Nephron (organoid): ENCODE results near the gene OR2V1.
A peak's percentile ranks its signal among the peaks of the same experiment; 100 is the strongest.
"Not testable (repeated sequence)": the region's sequence is repeated elsewhere in the genome, so short reads cannot be mapped to it uniquely, and the experiment has no call there.

ENCODE experiments used
- H3K27ac Mint-ChIP-seq, 3 experiments: 2 replicates each; pipeline ENCODE4 v1.8.0; 2020; ENCODE audit warnings: mixed read lengths in 3 of 3, mild to moderate bottlenecking in 2 of 3, moderate library complexity in 1 of 3
- H3K27me3 Mint-ChIP-seq: 2 replicates; pipeline ENCODE4 v1.8.0; 2021; ENCODE audit warnings: low read depth, mild to moderate bottlenecking, moderate library complexity, mixed read lengths
- H3K36me3 Mint-ChIP-seq: 2 replicates; pipeline ENCODE4 v1.8.0; 2020; ENCODE audit warnings: low read depth, mixed read lengths
- H3K4me1 Mint-ChIP-seq: 2 replicates; pipeline ENCODE4 v1.8.0; 2020; ENCODE audit warnings: mixed read lengths
- H3K4me3 Mint-ChIP-seq, 3 experiments: 2 replicates each; pipeline ENCODE4 v1.8.0; 2020; ENCODE audit warnings: mild to moderate bottlenecking in 3 of 3, mixed read lengths in 3 of 3, moderate library complexity in 2 of 3
- H3K9me3 Mint-ChIP-seq: 2 replicates; pipeline ENCODE4 v1.8.0; 2020; ENCODE audit warnings: mixed read lengths
- CTCF ChIP-seq, 3 experiments: fragments of 200-600 bp; sonication (generic); IDR thresholded peaks; one replicate each; pipeline ENCODE4 v1.5.0; 2021; ENCODE audit warnings: antibody characterized with exemption in 3 of 3; ENCODE audit not compliant: unreplicated experiment in 3 of 3

OR2V1 gene

GRCh38 chr5:181100121-181100875 lies 30.7 kb downstream of the OR2V1 start:
- Mint-ChIP-seq H3K9me3 (peaks cover 4% of the 10 kb centered on the region), H3K4me1 (peaks cover 12% of the 10 kb centered on the region), H3K27me3 (peaks cover 46% of the 10 kb centered on the region), H3K4me3 (peak overlapping the region; percentile 54 to 58 (median 57)), H3K27ac (no peak overlapping the region), H3K36me3 (no peaks in the 10 kb centered on the region)
- TF ChIP-seq CTCF (IDR thresholded peaks at IDR 0.05; ENCODE audit: unreplicated experiment in 3 of 3), result no peak

- H3K4me1 Mint-ChIP-seq, result peaks cover 12% of the 10 kb centered on the region
- H3K9me3 Mint-ChIP-seq, result peaks cover 4% of the 10 kb centered on the region
- peak overlapping the region; percentile 38 to 58 (median 54) for H3K4me3 Mint-ChIP-seq
- peaks cover 46% of the 10 kb centered on the region for H3K27me3 Mint-ChIP-seq
- no peak for TF ChIP-seq CTCF (IDR thresholded peaks at IDR 0.05; ENCODE audit: unreplicated experiment in 3 of 3)
- H3K27ac Mint-ChIP-seq, result no peak overlapping the region
- H3K36me3 Mint-ChIP-seq, result no peaks in the 10 kb centered on the region
These were observed 31.3 kb downstream of the OR2V1 start for GRCh38 chr5:181099602-181100086.

GRCh38 chr5:181098762-181099601 lies 32.0 kb downstream of the OR2V1 start:
- Mint-ChIP-seq H3K27me3 (peaks cover 40% of the 10 kb centered on the region), H3K9me3 (peaks cover under 1% of the 10 kb centered on the region), H3K4me1 (peaks cover 8% of the 10 kb centered on the region), H3K4me3 (peak overlapping the region; percentile 54 to 58 (median 56)), H3K36me3 (no peaks in the 10 kb centered on the region), H3K27ac (no peak overlapping the region)
- no peak for TF ChIP-seq CTCF (IDR thresholded peaks at IDR 0.05; ENCODE audit: unreplicated experiment in 3 of 3)

GRCh38 chr5:181097759-181098491 lies 33.0 kb downstream of the OR2V1 start:
- not testable (repeated sequence) for H3K27ac Mint-ChIP-seq, H3K4me3 Mint-ChIP-seq, H3K9me3 Mint-ChIP-seq, H3K4me1 Mint-ChIP-seq, H3K36me3 Mint-ChIP-seq
- H3K27me3 Mint-ChIP-seq, result peaks cover 38% of the 10 kb centered on the region

GRCh38 chr5:181097383-181097753 lies 33.6 kb downstream of the OR2V1 start:
- not testable (repeated sequence) for H3K27ac Mint-ChIP-seq, H3K36me3 Mint-ChIP-seq, H3K9me3 Mint-ChIP-seq, H3K4me3 Mint-ChIP-seq, H3K4me1 Mint-ChIP-seq
- H3K27me3 Mint-ChIP-seq, result peaks cover 38% of the 10 kb centered on the region

- not testable (repeated sequence) for H3K36me3 Mint-ChIP-seq, H3K4me1 Mint-ChIP-seq, H3K27ac Mint-ChIP-seq, H3K4me3 Mint-ChIP-seq, H3K9me3 Mint-ChIP-seq
- H3K27me3 Mint-ChIP-seq, result peaks cover 38% of the 10 kb centered on the region
These were observed 34.1 kb downstream of the OR2V1 start for GRCh38 chr5:181096721-181097382.

GRCh38 chr5:181095162-181095561 lies 35.8 kb downstream of the OR2V1 start:
- H3K4me3 Mint-ChIP-seq, H3K27ac Mint-ChIP-seq, H3K4me1 Mint-ChIP-seq, H3K36me3 Mint-ChIP-seq, H3K9me3 Mint-ChIP-seq: not testable (repeated sequence)
- H3K27me3 Mint-ChIP-seq, result peaks cover 35% of the 10 kb centered on the region
